ENCODE measurements around the gene HLA-DRB1. TPM values are rescaled to one million over a fixed set of nuclear protein-coding genes. Genes with fewer than 3 reads are reported as not detected.

HLA-DRB1 gene
- total and polyA plus RNA-seq, 2 donors (not counting 3 experiments of a cell fraction or from before 2014, with no cell fraction given), result not detected

DNA sequence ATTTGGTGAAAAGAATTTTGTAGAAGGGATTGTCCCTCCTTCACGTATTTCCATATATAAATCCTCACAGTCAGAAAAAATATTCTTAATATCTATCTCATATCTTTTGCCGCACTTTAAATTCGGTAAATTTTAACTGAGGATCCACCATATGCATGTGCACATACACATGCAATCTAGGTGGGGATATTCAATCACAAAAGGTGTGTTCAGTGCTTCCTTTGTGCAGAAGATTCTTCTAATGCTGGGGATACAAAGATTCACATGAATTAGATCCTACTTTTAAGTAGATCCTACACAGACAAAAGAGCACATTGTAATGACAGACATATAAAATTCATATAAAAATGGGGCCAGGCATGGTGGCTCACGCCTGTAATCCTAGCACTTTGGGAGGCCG, 13.6 kb upstream of the HLA-DRB1 start:
- intact Hi-C loops (cut with micrococcal nuclease), result no loop called here
- CTCF ChIA-PET, result no interaction called here
- H3K4me3 ChIP-seq (replicated peaks in 1 of 3; ENCODE audit: insufficient read depth in 1 of 3, low read depth in 1 of 3, low read length in 3 of 3), result no peak overlapping the region
- TF ChIP-seq POLR2AphosphoS5 (IDR thresholded peaks at IDR 0.05; ENCODE audit: insufficient read depth, low read depth, low read length) (no peak), MYC (IDR thresholded peaks at IDR 0.05; ENCODE audit: low read depth, low read length) (no peak), JUN (IDR thresholded peaks at IDR 0.05; ENCODE audit: borderline replicate concordance, insufficient read depth, insufficient read length, low read depth) (no peak), MAX (IDR thresholded peaks at IDR 0.05; ENCODE audit: insufficient read depth, insufficient read length) (no peak), GATA2 (IDR thresholded peaks at IDR 0.05; ENCODE audit: insufficient read depth, insufficient read length, low read depth, low read length) (no peak), FOS (IDR thresholded peaks at IDR 0.05; ENCODE audit: borderline replicate concordance, insufficient read depth, low read length) (no peak), POLR2A (IDR thresholded peaks at IDR 0.05; ENCODE audit: low read depth, low read length) (no peak), EZH2 (IDR thresholded peaks at IDR 0.05; ENCODE audit: borderline replicate concordance, low read depth, low read length, severe bottlenecking) (no peak)
- TF ChIP-seq, protein P1, sequence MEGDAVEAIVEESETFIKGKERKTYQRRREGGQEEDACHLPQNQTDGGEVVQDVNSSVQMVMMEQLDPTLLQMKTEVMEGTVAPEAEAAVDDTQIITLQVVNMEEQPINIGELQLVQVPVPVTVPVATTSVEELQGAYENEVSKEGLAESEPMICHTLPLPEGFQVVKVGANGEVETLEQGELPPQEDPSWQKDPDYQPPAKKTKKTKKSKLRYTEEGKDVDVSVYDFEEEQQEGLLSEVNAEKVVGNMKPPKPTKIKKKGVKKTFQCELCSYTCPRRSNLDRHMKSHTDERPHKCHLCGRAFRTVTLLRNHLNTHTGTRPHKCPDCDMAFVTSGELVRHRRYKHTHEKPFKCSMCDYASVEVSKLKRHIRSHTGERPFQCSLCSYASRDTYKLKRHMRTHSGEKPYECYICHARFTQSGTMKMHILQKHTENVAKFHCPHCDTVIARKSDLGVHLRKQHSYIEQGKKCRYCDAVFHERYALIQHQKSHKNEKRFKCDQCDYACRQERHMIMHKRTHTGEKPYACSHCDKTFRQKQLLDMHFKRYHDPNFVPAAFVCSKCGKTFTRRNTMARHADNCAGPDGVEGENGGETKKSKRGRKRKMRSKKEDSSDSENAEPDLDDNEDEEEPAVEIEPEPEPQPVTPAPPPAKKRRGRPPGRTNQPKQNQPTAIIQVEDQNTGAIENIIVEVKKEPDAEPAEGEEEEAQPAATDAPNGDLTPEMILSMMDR (IDR thresholded peaks at IDR 0.05; ENCODE audit: extremely low read depth in 1 of 2, insufficient read depth in 1 of 2, low read depth in 1 of 2, low read length in 2 of 2), result no peak
- no peak overlapping the region for H2AFZ ChIP-seq (ENCODE audit: low read depth, low read length)
- H3K4me1 ChIP-seq (ENCODE audit: control insufficient read depth, extremely low read depth, insufficient read depth, low read length), result no peaks in the 10 kb centered on the region
- dilution Hi-C loops (cut with MboI; ENCODE audit: extremely low pct_ligation_motif_present, low sequenced_read_pairs), result no loop called here
- no peak overlapping the region for H3K27ac ChIP-seq (ENCODE audit: insufficient read depth, low read depth, low read length)
- H3K79me2 ChIP-seq (ENCODE audit: control insufficient read depth, insufficient read depth, low read length), result no peaks in the 10 kb centered on the region
- no peaks in the 10 kb centered on the region for H3K9me1 ChIP-seq (replicated peaks; ENCODE audit: control insufficient read depth, extremely low read depth, insufficient read depth, low read length)
- peaks cover 0 to 3% of the 10 kb centered on the region in 2 experiments for H3K27me3 ChIP-seq (ENCODE audit: control insufficient read depth in 2 of 2, insufficient read depth in 2 of 2, low read length in 2 of 2)
- no peak overlapping the region for H3K4me2 ChIP-seq (ENCODE audit: insufficient read depth, low read length)
- H3K9me3 ChIP-seq (replicated peaks; ENCODE audit: control insufficient read depth, insufficient read depth, low read length), result no peaks in the 10 kb centered on the region
- POLR2A ChIA-PET, result no interaction called here
- no peaks in the 10 kb centered on the region for H4K20me1 ChIP-seq (replicated peaks; ENCODE audit: control insufficient read depth, extremely low read depth, insufficient read depth, low read length)
- no peak overlapping the region for H3K9ac ChIP-seq (replicated peaks; ENCODE audit: extremely low read depth, insufficient read depth, low read length)
- no peaks in the 10 kb centered on the region for H3K36me3 ChIP-seq (ENCODE audit: control insufficient read depth in 2 of 2, extremely low read depth in 1 of 2, insufficient read depth in 2 of 2, low read length in 2 of 2)
- FAIRE-seq, result no peak
- no TSS peak for BruUV-seq (replicated peaks)
- DNase-seq (ENCODE audit: low read depth, low spot score), result no peak
